CD4-positive, alpha-beta T cell treated with Interferon alpha-2 for 1 hour (primary cell): ENCODE measurements around the gene SP100.
"Not testable (repeated sequence)": the region's sequence is repeated elsewhere in the genome, so short reads cannot be mapped to it uniquely, and the experiment has no call there.

Experiments used
- DNase-seq, 2 donors: peaks; one replicate each; pipeline ENCODE4 v3.0.0-alpha.2; 2020 to 2022

SP100 gene

GRCh38 chr2:230471074-230471473 is 55.1 kb downstream of the SP100 start:
- no peak for DNase-seq

GRCh38 chr2:230472621-230473018 is 56.6 kb downstream of the SP100 start:
- DNase-seq, result peak in 1 of 2 donors; percentile 8

GRCh38 chr2:230473378-230473777 is 57.4 kb downstream of the SP100 start:
- peak in 1 of 2 donors; percentile 35 for DNase-seq

GRCh38 chr2:230475143-230475542 is 59.1 kb downstream of the SP100 start:
- DNase-seq, result no peak

GRCh38 chr2:230485801-230486341 is 69.9 kb downstream of the SP100 start:
- no peak for DNase-seq

GRCh38 chr2:230491219-230491618 is 75.2 kb downstream of the SP100 start:
- not testable (repeated sequence) for DNase-seq

GRCh38 chr2:230492107-230492506 is 76.1 kb downstream of the SP100 start:
- DNase-seq, result no peak

- DNase-seq, result no peak
Observed at GRCh38 chr2:230494980-230495379, 79.0 kb downstream of the SP100 start.

GRCh38 chr2:230496891-230497290 is 80.9 kb downstream of the SP100 start:
- no peak for DNase-seq

GRCh38 chr2:230498506-230499107 is 82.6 kb downstream of the SP100 start:
- DNase-seq, result no peak

GRCh38 chr2:230502593-230502992 is 86.6 kb downstream of the SP100 start:
- no peak for DNase-seq

GRCh38 chr2:230503798-230504197 is 87.8 kb downstream of the SP100 start:
- no peak for DNase-seq

GRCh38 chr2:230505162-230505561 is 89.2 kb downstream of the SP100 start:
- no peak for DNase-seq

GRCh38 chr2:230512955-230513748 is 97.2 kb downstream of the SP100 start:
- no peak for DNase-seq

- DNase-seq, result no peak
Observed at GRCh38 chr2:230520061-230520874, 104.3 kb downstream of the SP100 start.

- DNase-seq, result no peak
Observed at GRCh38 chr2:230520875-230521155, 104.8 kb downstream of the SP100 start.

GRCh38 chr2:230521386-230521785 is 105.4 kb downstream of the SP100 start:
- no peak for DNase-seq

- DNase-seq, result peak in 1 of 2 donors; percentile 4
Observed at GRCh38 chr2:230525682-230526081, 109.7 kb downstream of the SP100 start.

- no peak for DNase-seq
Observed at GRCh38 chr2:230537531-230537976, 121.6 kb downstream of the SP100 start.

GRCh38 chr2:230540332-230540731 is 124.3 kb downstream of the SP100 start:
- DNase-seq, result no peak

GRCh38 chr2:230541934-230542380 is 126.0 kb downstream of the SP100 start:
- no peak for DNase-seq

- DNase-seq, result no peak
Observed at GRCh38 chr2:230542751-230543150, 126.8 kb downstream of the SP100 start.

- DNase-seq, result no peak
Observed at GRCh38 chr2:230552181-230552580, 136.2 kb downstream of the SP100 start.
